Measurements from ENCODE around the gene COBL.

Gene COBL

DNA sequence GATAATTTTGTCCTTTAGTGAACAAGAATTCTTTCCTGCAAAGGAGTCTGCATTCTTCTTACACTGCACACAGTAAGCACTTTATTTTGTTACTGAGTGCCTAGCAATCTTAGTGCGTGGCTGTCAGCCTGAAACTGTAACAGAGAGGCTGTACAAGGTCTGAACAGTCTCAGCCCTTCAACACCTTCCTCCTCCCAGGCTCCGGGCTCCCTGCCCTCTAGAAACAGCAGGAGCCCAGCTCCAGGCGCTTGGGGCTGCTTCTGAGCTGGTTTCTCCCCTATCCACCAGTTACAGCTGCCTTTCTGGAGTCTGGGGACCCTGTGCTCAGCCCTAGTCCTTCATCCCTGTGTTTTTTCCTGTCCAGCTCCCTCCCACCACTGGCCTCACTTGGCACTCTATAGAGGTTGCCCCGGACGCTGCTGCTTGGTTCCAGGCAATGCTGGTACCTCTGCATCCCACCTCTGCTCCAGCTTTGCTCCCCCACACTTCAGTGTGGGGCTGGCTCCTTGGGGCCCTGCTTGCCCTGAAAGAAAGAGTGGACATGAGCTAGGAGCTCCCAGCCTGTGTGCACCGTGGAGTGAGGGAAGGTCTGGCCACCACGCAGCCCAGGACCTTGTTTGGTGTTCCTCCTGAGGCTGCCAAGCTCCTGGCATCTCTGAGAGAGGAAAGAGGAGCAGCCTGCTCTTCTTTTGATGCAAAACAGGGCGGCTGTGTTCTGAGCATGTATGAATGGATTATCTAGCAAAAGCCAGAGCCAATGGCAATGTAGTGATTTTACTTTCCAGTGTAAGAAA is 282.7 kb downstream of the COBL start:
- TF ChIP-seq TAF1 (IDR thresholded peaks at IDR 0.05; ENCODE audit: borderline replicate concordance, insufficient read depth, low read length) (no peak), POLR2AphosphoS5 (IDR thresholded peaks at IDR 0.05; ENCODE audit: low read depth, low read length) (no peak), SIN3A (IDR thresholded peaks at IDR 0.05; ENCODE audit: borderline replicate concordance, insufficient read depth, low read length) (no peak), FOXP2 (optimal IDR thresholded peaks at IDR 0.05; ENCODE audit: borderline replicate concordance, extremely low read depth, extremely low read length, insufficient read depth) (no peak)
- TF ChIP-seq, protein P1, sequence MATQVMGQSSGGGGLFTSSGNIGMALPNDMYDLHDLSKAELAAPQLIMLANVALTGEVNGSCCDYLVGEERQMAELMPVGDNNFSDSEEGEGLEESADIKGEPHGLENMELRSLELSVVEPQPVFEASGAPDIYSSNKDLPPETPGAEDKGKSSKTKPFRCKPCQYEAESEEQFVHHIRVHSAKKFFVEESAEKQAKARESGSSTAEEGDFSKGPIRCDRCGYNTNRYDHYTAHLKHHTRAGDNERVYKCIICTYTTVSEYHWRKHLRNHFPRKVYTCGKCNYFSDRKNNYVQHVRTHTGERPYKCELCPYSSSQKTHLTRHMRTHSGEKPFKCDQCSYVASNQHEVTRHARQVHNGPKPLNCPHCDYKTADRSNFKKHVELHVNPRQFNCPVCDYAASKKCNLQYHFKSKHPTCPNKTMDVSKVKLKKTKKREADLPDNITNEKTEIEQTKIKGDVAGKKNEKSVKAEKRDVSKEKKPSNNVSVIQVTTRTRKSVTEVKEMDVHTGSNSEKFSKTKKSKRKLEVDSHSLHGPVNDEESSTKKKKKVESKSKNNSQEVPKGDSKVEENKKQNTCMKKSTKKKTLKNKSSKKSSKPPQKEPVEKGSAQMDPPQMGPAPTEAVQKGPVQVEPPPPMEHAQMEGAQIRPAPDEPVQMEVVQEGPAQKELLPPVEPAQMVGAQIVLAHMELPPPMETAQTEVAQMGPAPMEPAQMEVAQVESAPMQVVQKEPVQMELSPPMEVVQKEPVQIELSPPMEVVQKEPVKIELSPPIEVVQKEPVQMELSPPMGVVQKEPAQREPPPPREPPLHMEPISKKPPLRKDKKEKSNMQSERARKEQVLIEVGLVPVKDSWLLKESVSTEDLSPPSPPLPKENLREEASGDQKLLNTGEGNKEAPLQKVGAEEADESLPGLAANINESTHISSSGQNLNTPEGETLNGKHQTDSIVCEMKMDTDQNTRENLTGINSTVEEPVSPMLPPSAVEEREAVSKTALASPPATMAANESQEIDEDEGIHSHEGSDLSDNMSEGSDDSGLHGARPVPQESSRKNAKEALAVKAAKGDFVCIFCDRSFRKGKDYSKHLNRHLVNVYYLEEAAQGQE (IDR thresholded peaks at IDR 0.05; ENCODE audit: insufficient read depth in 1 of 2, low read depth in 2 of 2, low read length in 2 of 2): no peak

DNA sequence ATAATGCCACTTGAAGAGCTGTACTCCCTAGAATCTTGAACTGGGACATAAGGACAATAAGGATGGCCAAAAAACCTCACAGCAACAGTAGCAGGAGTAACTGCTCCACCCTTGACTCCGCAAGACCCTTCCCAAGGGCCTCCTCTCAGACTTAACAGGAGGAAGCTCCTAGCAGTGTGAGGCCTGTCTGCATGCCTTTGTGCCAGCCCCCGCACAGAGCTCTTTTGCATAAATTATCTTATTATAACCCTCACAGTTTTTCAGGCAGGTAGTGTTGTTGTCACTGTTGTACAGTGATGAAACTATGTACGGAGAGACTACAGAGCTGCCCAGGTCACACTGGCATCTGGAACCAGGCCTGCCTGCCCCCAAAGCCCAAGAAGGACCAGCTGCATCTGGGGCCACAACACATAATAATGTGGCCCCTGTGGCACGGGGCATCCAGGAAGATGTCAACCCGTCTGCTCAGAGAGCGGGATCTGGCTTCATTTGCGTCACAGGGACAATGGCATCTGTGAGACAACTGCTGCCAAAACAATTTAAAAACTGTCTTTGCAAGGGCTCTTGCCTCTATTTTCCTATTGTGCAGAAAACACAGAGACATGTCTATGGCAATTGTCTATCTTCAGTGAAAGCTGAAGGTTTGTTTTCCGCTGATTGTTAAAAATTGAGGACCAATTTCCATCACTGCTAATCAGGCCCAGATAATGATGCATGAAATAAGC is 284.7 kb downstream of the COBL start:
- TF ChIP-seq, protein P1 (IDR thresholded peaks at IDR 0.05; ENCODE audit: insufficient read depth in 1 of 2, low read depth in 2 of 2, low read length in 2 of 2): no peak
- TF ChIP-seq SIN3A (IDR thresholded peaks at IDR 0.05; ENCODE audit: borderline replicate concordance, insufficient read depth, low read length): no peak
- no peak for TF ChIP-seq POLR2AphosphoS5 (IDR thresholded peaks at IDR 0.05; ENCODE audit: low read depth, low read length)
- no peak for TF ChIP-seq FOXP2 (optimal IDR thresholded peaks at IDR 0.05; ENCODE audit: borderline replicate concordance, extremely low read depth, extremely low read length, insufficient read depth)
- TF ChIP-seq TAF1 (IDR thresholded peaks at IDR 0.05; ENCODE audit: borderline replicate concordance, insufficient read depth, low read length): no peak

DNA sequence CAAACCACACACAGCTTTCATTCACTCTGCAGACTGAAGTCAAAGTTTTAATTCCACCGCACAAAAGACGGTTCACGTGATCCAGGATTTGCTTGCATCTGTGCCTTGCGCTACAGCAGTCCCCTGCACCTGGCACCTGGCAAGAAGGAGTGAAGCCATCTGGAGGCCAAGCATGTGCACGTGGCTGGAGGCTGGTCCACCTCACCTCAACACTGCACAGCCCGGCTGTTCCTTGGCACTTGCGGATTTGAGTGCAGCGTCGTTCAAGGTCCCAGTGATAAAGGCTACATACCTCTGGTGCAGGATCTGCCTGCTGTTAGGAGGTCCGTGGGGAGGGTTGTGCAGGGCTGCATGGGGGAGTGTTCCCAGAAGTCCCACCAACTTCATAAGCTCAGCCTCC is 285.4 kb downstream of the COBL start:
- TF ChIP-seq SIN3A (IDR thresholded peaks at IDR 0.05; ENCODE audit: borderline replicate concordance, insufficient read depth, low read length) (no peak), FOXP2 (optimal IDR thresholded peaks at IDR 0.05; ENCODE audit: borderline replicate concordance, extremely low read depth, extremely low read length, insufficient read depth) (no peak), TAF1 (IDR thresholded peaks at IDR 0.05; ENCODE audit: borderline replicate concordance, insufficient read depth, low read length) (no peak), POLR2AphosphoS5 (IDR thresholded peaks at IDR 0.05; ENCODE audit: low read depth, low read length) (no peak)
- TF ChIP-seq, protein P1 (IDR thresholded peaks at IDR 0.05; ENCODE audit: insufficient read depth in 1 of 2, low read depth in 2 of 2, low read length in 2 of 2): no peak

- TF ChIP-seq FOXP2 (optimal IDR thresholded peaks at IDR 0.05; ENCODE audit: borderline replicate concordance, extremely low read depth, extremely low read length, insufficient read depth) (no peak), TAF1 (IDR thresholded peaks at IDR 0.05; ENCODE audit: borderline replicate concordance, insufficient read depth, low read length) (no peak), SIN3A (IDR thresholded peaks at IDR 0.05; ENCODE audit: borderline replicate concordance, insufficient read depth, low read length) (no peak), POLR2AphosphoS5 (IDR thresholded peaks at IDR 0.05; ENCODE audit: low read depth, low read length) (no peak)
- TF ChIP-seq, protein P1 (IDR thresholded peaks at IDR 0.05; ENCODE audit: insufficient read depth in 1 of 2, low read depth in 2 of 2, low read length in 2 of 2): no peak
These were observed 286.9 kb downstream of the COBL start for GRCh38 chr7:51029701-51030191.

All from PFSK-1 (cell line).